ENCODE data around the gene SGMS1.

- no peak for TF ChIP-seq CTCF (IDR thresholded peaks at IDR 0.05)
- TF ChIP-seq POLR2A (IDR thresholded peaks at IDR 0.05): no peak
Observed at GRCh38 chr10:50585921-50586739, 37.6 kb downstream of the SGMS1 start.

All from breast epithelium (tissue), 3 donors.